ENCODE measurements around the gene ARL15. TPM values are rescaled to one million over a fixed set of nuclear protein-coding genes. Genes with fewer than 3 reads are reported as not detected.

ARL15 gene
- total RNA-seq, 4 donors from 2014 or later: 10.6 to 24.0 (median 18.9) TPM

DNA sequence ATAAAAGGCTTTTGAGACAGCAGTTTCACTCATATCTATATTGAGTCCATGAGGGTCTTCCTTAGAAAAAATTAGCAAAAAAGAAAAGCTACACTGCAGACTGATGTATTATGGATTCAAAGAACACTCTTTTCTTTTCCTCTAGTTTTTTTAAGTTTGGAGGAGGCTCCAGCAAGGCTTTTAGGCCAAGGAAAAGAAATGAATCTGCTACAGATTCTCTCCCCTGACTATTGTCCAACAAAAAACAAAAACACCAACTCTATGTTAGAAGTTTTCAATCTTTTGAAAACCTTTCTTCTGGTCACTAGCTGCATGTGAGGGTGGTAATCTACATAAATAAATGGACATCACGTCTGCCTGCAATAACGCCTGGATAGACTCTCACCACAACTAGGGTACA lies 310.4 kb downstream of the ARL15 start:
- WGBS, 2 donors (ENCODE audit: low coverage in 1 of 2): 48% methylated on average over 2 of the region's 2 CpGs; no CpG with 5 or more reads in 1 of the 2 donors
- H3K4me3 ChIP-seq: no peak overlapping the region
- H3K27ac ChIP-seq: no peak overlapping the region
- ATAC-seq: no peak
- H3K36me3 ChIP-seq: no peaks in the 10 kb centered on the region
- no peaks in the 10 kb centered on the region for H3K27me3 ChIP-seq
- TF ChIP-seq POLR2A (IDR thresholded peaks at IDR 0.05): no peak
- TF ChIP-seq, protein P1, sequence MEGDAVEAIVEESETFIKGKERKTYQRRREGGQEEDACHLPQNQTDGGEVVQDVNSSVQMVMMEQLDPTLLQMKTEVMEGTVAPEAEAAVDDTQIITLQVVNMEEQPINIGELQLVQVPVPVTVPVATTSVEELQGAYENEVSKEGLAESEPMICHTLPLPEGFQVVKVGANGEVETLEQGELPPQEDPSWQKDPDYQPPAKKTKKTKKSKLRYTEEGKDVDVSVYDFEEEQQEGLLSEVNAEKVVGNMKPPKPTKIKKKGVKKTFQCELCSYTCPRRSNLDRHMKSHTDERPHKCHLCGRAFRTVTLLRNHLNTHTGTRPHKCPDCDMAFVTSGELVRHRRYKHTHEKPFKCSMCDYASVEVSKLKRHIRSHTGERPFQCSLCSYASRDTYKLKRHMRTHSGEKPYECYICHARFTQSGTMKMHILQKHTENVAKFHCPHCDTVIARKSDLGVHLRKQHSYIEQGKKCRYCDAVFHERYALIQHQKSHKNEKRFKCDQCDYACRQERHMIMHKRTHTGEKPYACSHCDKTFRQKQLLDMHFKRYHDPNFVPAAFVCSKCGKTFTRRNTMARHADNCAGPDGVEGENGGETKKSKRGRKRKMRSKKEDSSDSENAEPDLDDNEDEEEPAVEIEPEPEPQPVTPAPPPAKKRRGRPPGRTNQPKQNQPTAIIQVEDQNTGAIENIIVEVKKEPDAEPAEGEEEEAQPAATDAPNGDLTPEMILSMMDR (IDR thresholded peaks at IDR 0.05): no peak
- TF ChIP-seq EP300 (IDR thresholded peaks at IDR 0.05): no peak
- no peak for TF ChIP-seq POLR2AphosphoS5 (IDR thresholded peaks at IDR 0.05)
- H3K4me1 ChIP-seq: no peaks in the 10 kb centered on the region
- no peaks in the 10 kb centered on the region for H3K9me3 ChIP-seq

DNA sequence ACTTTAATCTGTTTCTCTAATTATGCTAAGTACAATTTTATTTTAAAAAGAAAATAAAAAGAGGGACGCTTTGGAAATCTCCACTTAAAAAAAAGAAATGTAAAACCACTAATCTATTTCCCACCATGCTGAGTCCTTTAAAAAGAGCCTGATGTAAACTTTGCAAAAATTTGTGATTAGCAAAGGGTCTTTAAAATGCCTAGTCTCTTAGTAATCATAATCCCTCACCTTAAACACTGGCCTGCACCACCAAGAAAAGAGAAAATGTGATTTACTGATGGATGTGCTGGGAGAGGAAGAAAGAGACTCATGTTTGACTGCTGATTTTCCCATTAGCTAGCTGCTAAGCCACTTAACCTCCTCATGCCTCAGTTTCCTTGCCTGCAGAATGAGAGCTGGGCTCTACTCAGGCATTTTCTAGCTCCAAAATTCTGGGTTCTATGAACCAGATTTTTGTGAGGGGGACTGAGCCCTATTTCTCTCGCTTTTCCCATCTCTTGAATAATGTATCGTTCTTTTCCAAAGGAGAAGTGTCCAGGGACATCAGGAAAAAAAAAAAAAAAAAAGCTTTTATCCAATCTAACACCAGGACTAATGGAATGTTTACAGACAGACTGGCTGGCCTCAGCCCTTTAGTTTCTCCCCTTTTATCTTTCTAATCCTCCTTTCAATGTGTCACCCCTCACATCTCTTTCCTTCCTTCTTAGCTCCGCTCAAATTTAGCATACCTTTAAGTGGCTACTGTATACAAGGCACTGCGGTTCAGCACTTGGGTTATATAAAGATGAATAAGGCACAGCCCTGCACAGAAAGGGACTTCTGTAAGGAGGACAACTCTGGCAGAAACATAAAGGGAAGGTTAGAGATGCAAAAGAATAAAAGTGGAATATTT lies 312.4 kb downstream of the ARL15 start:
- no peaks in the 10 kb centered on the region for H3K9me3 ChIP-seq
- TF ChIP-seq EP300 (IDR thresholded peaks at IDR 0.05): no peak
- no peak for TF ChIP-seq POLR2A (IDR thresholded peaks at IDR 0.05)
- TF ChIP-seq, protein P1 (IDR thresholded peaks at IDR 0.05): no peak
- no peak for TF ChIP-seq POLR2AphosphoS5 (IDR thresholded peaks at IDR 0.05)
- no peaks in the 10 kb centered on the region for H3K27me3 ChIP-seq
- WGBS, 2 donors (ENCODE audit: low coverage in 1 of 2): 81 to 84% methylated on average over 4 to 5 of the region's 5 CpGs
- H3K4me1 ChIP-seq: no peaks in the 10 kb centered on the region
- H3K4me3 ChIP-seq: no peak overlapping the region
- H3K36me3 ChIP-seq: no peaks in the 10 kb centered on the region
- no peak for ATAC-seq
- no peak overlapping the region for H3K27ac ChIP-seq

DNA sequence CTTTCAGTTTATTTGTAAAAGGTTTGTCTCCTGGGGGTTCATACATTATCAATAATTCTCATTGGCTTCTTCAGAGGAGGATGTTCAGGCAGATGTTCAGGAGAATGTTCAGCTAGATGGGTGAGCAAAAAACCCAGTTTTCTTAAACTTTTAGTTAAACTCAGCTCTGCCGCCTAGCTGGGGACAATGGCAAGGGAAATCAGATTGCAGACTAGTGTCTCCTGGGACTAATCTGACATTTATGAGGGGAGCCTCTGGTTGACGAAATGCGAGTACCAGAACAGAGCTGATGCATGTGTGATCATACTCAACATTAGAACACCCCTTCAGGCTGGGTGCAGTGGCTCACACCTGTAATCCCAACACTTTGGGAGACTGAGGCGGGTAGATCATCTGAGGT lies 314.4 kb downstream of the ARL15 start:
- no peak overlapping the region for H3K27ac ChIP-seq
- 77 to 82% methylated on average over 2 of the region's 4 CpGs for WGBS, 2 donors (ENCODE audit: low coverage in 1 of 2)
- no peak overlapping the region for H3K4me3 ChIP-seq
- ATAC-seq: no peak
- H3K9me3 ChIP-seq: no peaks in the 10 kb centered on the region
- no peak for TF ChIP-seq POLR2A (IDR thresholded peaks at IDR 0.05)
- TF ChIP-seq, protein P1 (IDR thresholded peaks at IDR 0.05): no peak
- no peak for TF ChIP-seq EP300 (IDR thresholded peaks at IDR 0.05)
- TF ChIP-seq POLR2AphosphoS5 (IDR thresholded peaks at IDR 0.05): no peak
- no peaks in the 10 kb centered on the region for H3K27me3 ChIP-seq
- no peaks in the 10 kb centered on the region for H3K36me3 ChIP-seq
- H3K4me1 ChIP-seq: no peaks in the 10 kb centered on the region

DNA sequence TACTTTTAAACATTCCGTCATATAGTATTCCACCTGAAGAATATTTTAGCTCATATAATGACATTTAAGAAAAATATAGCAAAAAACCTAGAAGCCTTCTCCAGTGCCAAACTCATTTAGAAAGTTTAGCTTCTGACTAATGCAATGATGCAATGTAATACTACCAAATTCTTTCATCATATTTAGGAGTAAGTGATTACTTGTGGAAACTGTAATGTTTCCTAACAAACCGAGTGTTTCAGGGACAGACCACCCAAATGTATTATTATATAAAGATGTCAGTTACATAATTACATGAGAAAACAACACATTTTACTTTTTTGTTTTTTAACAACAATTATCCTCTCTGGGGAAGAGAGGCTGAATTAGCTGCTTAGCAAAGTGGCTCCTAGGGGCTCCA lies 316.2 kb downstream of the ARL15 start:
- H3K4me3 ChIP-seq: no peak overlapping the region
- WGBS, 2 donors (ENCODE audit: low coverage in 1 of 2): 73 to 88% methylated on average over 2 of the region's 2 CpGs
- H3K27ac ChIP-seq: no peak overlapping the region
- no peak for ATAC-seq
- TF ChIP-seq POLR2AphosphoS5 (IDR thresholded peaks at IDR 0.05) (no peak), POLR2A (IDR thresholded peaks at IDR 0.05) (no peak), EP300 (IDR thresholded peaks at IDR 0.05) (no peak)
- TF ChIP-seq, protein P1 (IDR thresholded peaks at IDR 0.05): no peak
- H3K4me1 ChIP-seq: no peaks in the 10 kb centered on the region
- H3K9me3 ChIP-seq: no peaks in the 10 kb centered on the region
- no peaks in the 10 kb centered on the region for H3K36me3 ChIP-seq
- H3K27me3 ChIP-seq: no peaks in the 10 kb centered on the region

DNA sequence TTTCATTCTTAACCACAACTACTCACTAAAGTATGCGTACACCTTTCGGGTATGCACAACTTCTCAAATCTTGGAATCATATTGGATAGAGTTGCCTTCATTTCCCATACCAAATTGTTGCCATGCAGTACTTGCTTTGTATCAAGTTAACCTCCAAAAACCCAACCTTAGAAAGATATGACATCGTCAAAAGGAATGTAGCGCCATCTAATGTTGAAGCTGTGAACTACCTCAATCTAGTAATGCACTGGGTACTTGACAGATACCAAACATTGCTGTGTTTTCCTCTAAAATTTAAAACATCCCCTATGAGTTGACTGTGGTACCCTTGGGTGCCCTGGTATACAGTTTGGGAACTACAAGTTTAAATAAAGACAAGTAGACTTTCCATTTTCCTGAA lies 318.4 kb downstream of the ARL15 start:
- Histone ChIP-seq H3K27me3 (no peaks in the 10 kb centered on the region), H3K9me3 (no peaks in the 10 kb centered on the region), H3K4me1 (no peaks in the 10 kb centered on the region), H3K27ac (no peak overlapping the region), H3K36me3 (no peaks in the 10 kb centered on the region), H3K4me3 (no peak overlapping the region)
- TF ChIP-seq POLR2AphosphoS5 (IDR thresholded peaks at IDR 0.05): no peak
- ATAC-seq: no peak
- 98 to 99% methylated on average over 4 of the region's 4 CpGs for WGBS, 2 donors (ENCODE audit: low coverage in 1 of 2)
